K562 (cell line): ENCODE data around the gene LLGL1. TPM values are rescaled to one million over a fixed set of nuclear protein-coding genes. Genes with fewer than 3 reads are reported as not detected.

Experiments
- CTCF ChIP-seq, 3 experiments: IDR thresholded peaks in 2 of 3; conservative IDR thresholded peaks in 1 of 3; 2 replicates each; pipeline ENCODE4 v1.5.1; 2011 to 2012; ENCODE audit warnings: low read length in 3 of 3, mild to moderate bottlenecking in 3 of 3, control low read depth in 2 of 3, improper control_type of control experiment in 1 of 3, inconsistent platforms in 1 of 3, low read depth in 1 of 3, mixed read lengths in 1 of 3, moderate library complexity in 1 of 3; ENCODE audit not compliant: insufficient read depth in 2 of 3
- FOXK2 ChIP-seq, 2 experiments: fragments of 450-650 bp; IDR thresholded peaks in 1 of 2; conservative IDR thresholded peaks in 1 of 2; 2 replicates each; pipeline ENCODE4 v1.6.1; 2016; ENCODE audit warnings: low read depth in 2 of 2, mild to moderate bottlenecking in 1 of 2
- MBD1 ChIP-seq: fragments of 250-450 bp; sonication (Bioruptor Pico); IDR thresholded peaks from 2 replicates; pipeline ENCODE4 v1.8.0; 2022; ENCODE audit warnings: inconsistent platforms
- SRF ChIP-seq, 2 experiments: fragments of 250-450, 450-650 bp in 1 of 2; sonication (Bioruptor Pico) in 1 of 2; sonication (generic) in 1 of 2; formaldehyde crosslinking; IDR thresholded peaks; 2 replicates each; pipeline versions ENCODE4 v1.5.0 to v1.5.1; 2020 to 2022; ENCODE audit warnings: mild to moderate bottlenecking in 1 of 2, missing genetic modification reagents in 1 of 2
- TRIM24 ChIP-seq, 2 experiments: fragments of 450-650 bp; IDR thresholded peaks; 2 replicates each; pipeline ENCODE4 v1.6.1; 2016
- XRCC5 ChIP-seq: fragments of 200-400 bp; formaldehyde crosslinking; IDR thresholded peaks from 2 replicates; pipeline ENCODE4 v1.6.1; 2017; ENCODE audit warnings: low read depth, mild to moderate bottlenecking, low read length
- ZNF224 ChIP-seq: sonication (generic); formaldehyde crosslinking; IDR thresholded peaks from 2 replicates; pipeline ENCODE4 v1.8.0; 2022; ENCODE audit warnings: mild to moderate bottlenecking, missing genetic modification reagents
- ZNF395 ChIP-seq: fragments of 200-800 bp; sonication (Bioruptor generic); IDR thresholded peaks from 2 replicates; pipeline ENCODE4 v1.6.1; 2017; ENCODE audit warnings: missing genetic modification characterization, missing compliant biosample characterization
- ZNF717 ChIP-seq: fragments of 250-450 bp; sonication (Bioruptor Pico); IDR thresholded peaks from 2 replicates; pipeline ENCODE4 v1.5.0; 2021
- polyA plus RNA-seq, 8 experiments: library from polyadenylated mRNA; depleted of rRNA in 4 of 8; stranded (reverse) in 5 of 8; unstranded in 3 of 8; fragments of >200 nt; fragmentation: Nextera tagmentation in 2 of 8; fragmentation: Illumina TruSeq in 1 of 8; extraction: Ambion mirVana in 2 of 8; extraction: Trizol in 1 of 8; gene quantifications; 2 replicates each; pipeline versions ENCODE4 v1.2.1 to v1.2.3, GENCODE V29; 2011 to 2014; ENCODE audit warnings: inconsistent platforms in 1 of 8, missing spikeins in 1 of 8
- total RNA-seq, 7 experiments: library from RNA; depleted of rRNA in 6 of 7; stranded (reverse); fragments of >200 nt in 6 of 7; fragmentation: Illumina TruSeq in 2 of 7; extraction: Trizol in 2 of 7; gene quantifications; 2 replicates each; pipeline versions ENCODE4 v1.2.1 to v1.2.3, GENCODE V29; 2011 to 2021; ENCODE audit warnings: low replicate concordance in 1 of 7
- TF ChIP-seq, protein P1 (sequence below), 2 experiments: fragments of 450-650 bp; formaldehyde crosslinking in 1 of 2; IDR thresholded peaks; 2 replicates each; pipeline versions ENCODE4 v1.4.0 to v1.6.1; 2014 to 2020; ENCODE audit warnings: mild to moderate bottlenecking in 2 of 2, borderline replicate concordance in 1 of 2, low read depth in 1 of 2

Gene LLGL1
- total and polyA plus RNA-seq, 9 of the 15 experiments (the other 6 are each of a cell fraction or from before 2014, with no cell fraction given): 0.11 to 12.9 (median 5.3) TPM; not detected in 1

- TF ChIP-seq CTCF (IDR thresholded peaks at IDR 0.05 in 2 of 3, conservative IDR thresholded peaks at IDR 0.05 in 1 of 3; ENCODE audit: insufficient read depth in 2 of 3, low read depth in 1 of 3, low read length in 3 of 3) (peak in 2 of 3 experiments; percentile 8 to 12; a peak in 1 of 6 replicates), SRF (CRISPR knock-in tag; IDR thresholded peaks at IDR 0.05) (no peak), TRIM24 (IDR thresholded peaks at IDR 0.05) (no peak), ZNF717 (CRISPR knock-in tag) (no peak), ZNF224 (CRISPR knock-in tag) (peak; percentile 47; the same call in 1 of the 2 replicates), XRCC5 (no peak), ZNF395 (CRISPR knock-in tag) (no peak), FOXK2 (conservative IDR thresholded peaks at IDR 0.05 in 1 of 2, IDR thresholded peaks at IDR 0.05 in 1 of 2; ENCODE audit: low read depth in 2 of 2) (0 out of 4 replicates have a peak, but pooled peaks of 1 of the 2 experiments have one; percentile 12), MBD1 (CRISPR knock-in tag) (no peak)
- TF ChIP-seq, protein P1, sequence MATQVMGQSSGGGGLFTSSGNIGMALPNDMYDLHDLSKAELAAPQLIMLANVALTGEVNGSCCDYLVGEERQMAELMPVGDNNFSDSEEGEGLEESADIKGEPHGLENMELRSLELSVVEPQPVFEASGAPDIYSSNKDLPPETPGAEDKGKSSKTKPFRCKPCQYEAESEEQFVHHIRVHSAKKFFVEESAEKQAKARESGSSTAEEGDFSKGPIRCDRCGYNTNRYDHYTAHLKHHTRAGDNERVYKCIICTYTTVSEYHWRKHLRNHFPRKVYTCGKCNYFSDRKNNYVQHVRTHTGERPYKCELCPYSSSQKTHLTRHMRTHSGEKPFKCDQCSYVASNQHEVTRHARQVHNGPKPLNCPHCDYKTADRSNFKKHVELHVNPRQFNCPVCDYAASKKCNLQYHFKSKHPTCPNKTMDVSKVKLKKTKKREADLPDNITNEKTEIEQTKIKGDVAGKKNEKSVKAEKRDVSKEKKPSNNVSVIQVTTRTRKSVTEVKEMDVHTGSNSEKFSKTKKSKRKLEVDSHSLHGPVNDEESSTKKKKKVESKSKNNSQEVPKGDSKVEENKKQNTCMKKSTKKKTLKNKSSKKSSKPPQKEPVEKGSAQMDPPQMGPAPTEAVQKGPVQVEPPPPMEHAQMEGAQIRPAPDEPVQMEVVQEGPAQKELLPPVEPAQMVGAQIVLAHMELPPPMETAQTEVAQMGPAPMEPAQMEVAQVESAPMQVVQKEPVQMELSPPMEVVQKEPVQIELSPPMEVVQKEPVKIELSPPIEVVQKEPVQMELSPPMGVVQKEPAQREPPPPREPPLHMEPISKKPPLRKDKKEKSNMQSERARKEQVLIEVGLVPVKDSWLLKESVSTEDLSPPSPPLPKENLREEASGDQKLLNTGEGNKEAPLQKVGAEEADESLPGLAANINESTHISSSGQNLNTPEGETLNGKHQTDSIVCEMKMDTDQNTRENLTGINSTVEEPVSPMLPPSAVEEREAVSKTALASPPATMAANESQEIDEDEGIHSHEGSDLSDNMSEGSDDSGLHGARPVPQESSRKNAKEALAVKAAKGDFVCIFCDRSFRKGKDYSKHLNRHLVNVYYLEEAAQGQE (IDR thresholded peaks at IDR 0.05; ENCODE audit: borderline replicate concordance): no peak
- TF ChIP-seq, protein P1 (CRISPR knock-in tag; IDR thresholded peaks at IDR 0.05; ENCODE audit: low read depth): no peak
Measured at GRCh38 chr17:18184143-18185031, 41.0 kb upstream of the LLGL1 start (continued).
